ENCODE data around the gene QPCT.

QPCT gene

GRCh38 chr2:37390777-37391176 is 46.3 kb downstream of the QPCT start:
- ChIA-PET CTCF (interaction anchor here (1.5 kb wide), 1 partner anchor 591 kb away, joined by 6 read pairs; no protein-coding TSS in a partner anchor), POLR2A (ENCODE audit: low non-redundant PET) (no interaction called here)
- H3K27ac ChIP-seq = no peak overlapping the region; the same call in 1 of the 2 replicates
- TF ChIP-seq CTCF (conservative IDR thresholded peaks at IDR 0.05; ENCODE audit: low read depth) = no peak
- no peak for DNase-seq (ENCODE audit: low spot score)

GRCh38 chr2:37391711-37392110 is 47.3 kb downstream of the QPCT start:
- POLR2A ChIA-PET (ENCODE audit: low non-redundant PET) = no interaction called here
- CTCF ChIA-PET = interaction anchor here (1.0 to 1.5 kb wide), 2 partner anchors 486 to 591 kb away, joined by 3 to 6 read pairs; no protein-coding TSS in a partner anchor
- DNase-seq (ENCODE audit: low spot score) = no peak
- H3K27ac ChIP-seq = no peak overlapping the region
- TF ChIP-seq CTCF (conservative IDR thresholded peaks at IDR 0.05; ENCODE audit: low read depth) = no peak

GRCh38 chr2:37392428-37392827 is 48.0 kb downstream of the QPCT start:
- ChIA-PET POLR2A (ENCODE audit: low non-redundant PET) (no interaction called here), CTCF (no interaction called here)
- H3K27ac ChIP-seq = no peak overlapping the region
- TF ChIP-seq CTCF (conservative IDR thresholded peaks at IDR 0.05; ENCODE audit: low read depth) = no peak
- DNase-seq (ENCODE audit: low spot score) = no peak

GRCh38 chr2:37394263-37394662 is 49.8 kb downstream of the QPCT start:
- POLR2A ChIA-PET (ENCODE audit: low non-redundant PET) = no interaction called here
- H3K27ac ChIP-seq = no peak overlapping the region
- CTCF ChIA-PET = interaction anchor here (0.6 to 1.3 kb wide), 3 partner anchors 477 to 831 kb away, joined by 3 to 4 read pairs (median 3); no protein-coding TSS in a partner anchor
- DNase-seq (ENCODE audit: low spot score) = no peak
- no peak for TF ChIP-seq CTCF (conservative IDR thresholded peaks at IDR 0.05; ENCODE audit: low read depth)

GRCh38 chr2:37394796-37395555 is 50.5 kb downstream of the QPCT start:
- TF ChIP-seq CTCF (conservative IDR thresholded peaks at IDR 0.05; ENCODE audit: low read depth) = no peak
- DNase-seq (ENCODE audit: low spot score) = no peak
- CTCF ChIA-PET = interaction anchor here (0.6 to 3.1 kb wide), 19 partner anchors 12 to 1451 kb away, joined by 3 to 60 read pairs (median 5); no protein-coding TSS in a partner anchor
- POLR2A ChIA-PET (ENCODE audit: low non-redundant PET) = no interaction called here
- no peak overlapping the region for H3K27ac ChIP-seq

GRCh38 chr2:37396890-37397565 is 52.6 kb downstream of the QPCT start:
- no peak for TF ChIP-seq CTCF (conservative IDR thresholded peaks at IDR 0.05; ENCODE audit: low read depth)
- CTCF ChIA-PET = interaction anchor here (0.5 to 3.1 kb wide), 11 partner anchors 10 to 480 kb away, joined by 3 to 60 read pairs (median 5); partner anchors contain the start of gene QPCT
- POLR2A ChIA-PET (ENCODE audit: low non-redundant PET) = interaction anchor here (0.6 kb wide), 1 partner anchor 821 kb away, joined by 5 read pairs; no protein-coding TSS in a partner anchor
- no peak for DNase-seq (ENCODE audit: low spot score)
- H3K27ac ChIP-seq = no peak overlapping the region
